Neuronal stem cell (in vitro differentiated cells): ENCODE data around the gene ANKRD31.
"Not testable (repeated sequence)": the region's sequence is repeated elsewhere in the genome, so short reads cannot be mapped to it uniquely, and the experiment has no call there.

Experiments
- DNase-seq: peaks from one replicate; pipeline ENCODE4 v3.0.0-alpha.2; 2013; ENCODE audit warnings: low spot score
- H2AFZ ChIP-seq: one replicate; pipeline ENCODE4 v1.6.1; 2013; ENCODE audit warnings: mild to moderate bottlenecking, low read length, inconsistent platforms
- H2AK5ac ChIP-seq: 2 replicates; pipeline ENCODE4 v1.6.1; 2013; ENCODE audit warnings: low read depth, mild to moderate bottlenecking, inconsistent platforms, low read length, moderate library complexity, mixed read lengths
- H2BK120ac ChIP-seq: 2 replicates; pipeline ENCODE4 v1.6.1; 2013; ENCODE audit warnings: low read depth, mild to moderate bottlenecking, inconsistent platforms, low read length, moderate library complexity, mixed read lengths
- H2BK12ac ChIP-seq: one replicate; pipeline ENCODE4 v1.6.1; 2013; ENCODE audit warnings: low read length, inconsistent platforms
- H2BK15ac ChIP-seq: 2 replicates; pipeline ENCODE4 v1.6.1; 2013; ENCODE audit warnings: mild to moderate bottlenecking, low read length, inconsistent platforms, mixed read lengths
- H2BK5ac ChIP-seq: one replicate; pipeline ENCODE4 v1.6.1; 2013; ENCODE audit warnings: inconsistent platforms, mild to moderate bottlenecking, low read length, moderate library complexity
- H3K14ac ChIP-seq: one replicate; pipeline ENCODE4 v1.6.1; 2013; ENCODE audit warnings: low read length, inconsistent platforms
- H3K18ac ChIP-seq: 2 replicates; pipeline ENCODE4 v1.6.1; 2013; ENCODE audit warnings: low read length, inconsistent platforms
- H3K23ac ChIP-seq: 2 replicates; pipeline ENCODE4 v1.6.1; 2013; ENCODE audit warnings: low read depth, mild to moderate bottlenecking, mixed read lengths, low read length, inconsistent platforms; ENCODE audit not compliant: poor library complexity
- H3K27ac ChIP-seq: replicated peaks from 3 replicates; pipeline ENCODE4 v1.5.1; 2013; ENCODE audit warnings: low read length, inconsistent platforms
- H3K27me3 ChIP-seq, 3 experiments: 2 replicates each; pipeline ENCODE4 v1.6.1; 2013; ENCODE audit warnings: low read length in 3 of 3, mild to moderate bottlenecking in 2 of 3, inconsistent platforms in 1 of 3, low read depth in 1 of 3, mixed read lengths in 1 of 3, moderate library complexity in 1 of 3; ENCODE audit not compliant: control insufficient read depth in 3 of 3, insufficient read depth in 3 of 3
- H3K36me3 ChIP-seq, 2 donors: replicated peaks in 1 of 2; 2 replicates each; pipeline ENCODE4 v1.6.1; 2013; ENCODE audit warnings: low read length in 2 of 2; ENCODE audit not compliant: control insufficient read depth in 2 of 2, insufficient read depth in 2 of 2
- H3K4ac ChIP-seq: 2 replicates; pipeline ENCODE4 v1.6.1; 2013; ENCODE audit warnings: inconsistent platforms, mild to moderate bottlenecking, low read length, moderate library complexity
- H3K4me1 ChIP-seq, 2 donors: 1 replicate in 1 of 2; 2 replicates in 1 of 2; pipeline ENCODE4 v1.6.1; 2013; ENCODE audit warnings: low read length in 2 of 2, low read depth in 1 of 2; ENCODE audit not compliant: control insufficient read depth in 2 of 2, insufficient read depth in 1 of 2
- H3K4me2 ChIP-seq: one replicate; pipeline ENCODE4 v1.6.1; 2013; ENCODE audit warnings: mild to moderate bottlenecking, low read length, inconsistent platforms; ENCODE audit not compliant: insufficient read depth, poor library complexity, severe bottlenecking
- H3K4me3 ChIP-seq, 2 donors: 2 replicates each; pipeline ENCODE4 v1.5.1; 2013; ENCODE audit warnings: low read length in 2 of 2, mild to moderate bottlenecking in 2 of 2, inconsistent platforms in 1 of 2, moderate library complexity in 1 of 2
- H3K79me1 ChIP-seq: one replicate; pipeline ENCODE4 v1.6.1; 2013; ENCODE audit warnings: low read depth, mild to moderate bottlenecking, inconsistent platforms, low read length, moderate library complexity
- H3K9ac ChIP-seq: one replicate; pipeline ENCODE4 v1.6.1; 2013; ENCODE audit warnings: mild to moderate bottlenecking, low read depth, low read length, inconsistent platforms; ENCODE audit not compliant: poor library complexity
- H3K9me3 ChIP-seq, 2 donors: replicated peaks in 1 of 2; 2 replicates each; pipeline versions ENCODE3 to v1.6.1; 2013; ENCODE audit warnings: low read length in 2 of 2, mild to moderate bottlenecking in 2 of 2, inconsistent platforms in 1 of 2, low read depth in 1 of 2, mixed read lengths in 1 of 2, moderate library complexity in 1 of 2; ENCODE audit not compliant: control insufficient read depth in 2 of 2, insufficient read depth in 1 of 2
- H4K8ac ChIP-seq: one replicate; pipeline ENCODE4 v1.6.1; 2013; ENCODE audit warnings: low read depth, mild to moderate bottlenecking, inconsistent platforms, low read length, moderate library complexity
- H4K91ac ChIP-seq: one replicate; pipeline ENCODE4 v1.6.1; 2013; ENCODE audit warnings: low read length, low read depth, mild to moderate bottlenecking, inconsistent platforms; ENCODE audit not compliant: poor library complexity
- WGBS, 2 donors: extraction: QIAGEN DNeasy Blood & Tissue Kit; methylation state at CpG; one replicate each; pipeline ENCODE4 v1.1.7; 2013; ENCODE audit warnings: missing lambda C conversion rate in 2 of 2, mixed read lengths in 1 of 2; ENCODE audit not compliant: insufficient read length in 2 of 2, insufficient replicate concordance in 1 of 2; ENCODE audit errors: extremely low coverage in 2 of 2; 5-methylcytosine and 5-hydroxymethylcytosine counted together

The ANKRD31 gene

DNA sequence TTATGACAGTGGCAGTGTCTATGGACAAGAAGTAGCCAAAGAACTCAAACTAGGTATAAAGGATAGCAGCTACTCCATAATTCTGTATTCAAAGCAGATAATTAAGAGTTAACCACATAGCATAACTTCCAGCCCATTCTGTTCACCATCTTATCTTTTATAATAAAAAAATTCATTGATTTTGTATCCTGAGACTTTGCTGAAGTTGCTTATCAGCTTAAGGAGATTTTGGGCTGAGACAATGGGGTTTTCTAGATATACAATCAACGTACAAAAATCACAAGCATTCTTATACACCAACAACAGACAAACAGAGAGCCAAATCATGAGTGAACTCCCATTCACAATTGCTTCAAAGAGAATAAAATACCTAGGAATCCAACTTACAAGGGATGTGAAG is 122.4 kb downstream of the ANKRD31 start:
- H3K4me1 ChIP-seq, H3K36me3 ChIP-seq, H3K79me1 ChIP-seq, H3K27me3 ChIP-seq, H3K18ac ChIP-seq, H4K8ac ChIP-seq, H2AFZ ChIP-seq, H3K4me2 ChIP-seq, H2BK5ac ChIP-seq, H3K9ac ChIP-seq, DNase-seq, H4K91ac ChIP-seq, H3K9me3 ChIP-seq, H3K27ac ChIP-seq, H3K4me3 ChIP-seq, H2BK120ac ChIP-seq, H3K23ac ChIP-seq, H2BK15ac ChIP-seq, H2AK5ac ChIP-seq, H3K14ac ChIP-seq, H3K4ac ChIP-seq, H2BK12ac ChIP-seq: not testable (repeated sequence)
- no CpG with 5 or more reads among the region's 1 CpG for WGBS, 2 donors

DNA sequence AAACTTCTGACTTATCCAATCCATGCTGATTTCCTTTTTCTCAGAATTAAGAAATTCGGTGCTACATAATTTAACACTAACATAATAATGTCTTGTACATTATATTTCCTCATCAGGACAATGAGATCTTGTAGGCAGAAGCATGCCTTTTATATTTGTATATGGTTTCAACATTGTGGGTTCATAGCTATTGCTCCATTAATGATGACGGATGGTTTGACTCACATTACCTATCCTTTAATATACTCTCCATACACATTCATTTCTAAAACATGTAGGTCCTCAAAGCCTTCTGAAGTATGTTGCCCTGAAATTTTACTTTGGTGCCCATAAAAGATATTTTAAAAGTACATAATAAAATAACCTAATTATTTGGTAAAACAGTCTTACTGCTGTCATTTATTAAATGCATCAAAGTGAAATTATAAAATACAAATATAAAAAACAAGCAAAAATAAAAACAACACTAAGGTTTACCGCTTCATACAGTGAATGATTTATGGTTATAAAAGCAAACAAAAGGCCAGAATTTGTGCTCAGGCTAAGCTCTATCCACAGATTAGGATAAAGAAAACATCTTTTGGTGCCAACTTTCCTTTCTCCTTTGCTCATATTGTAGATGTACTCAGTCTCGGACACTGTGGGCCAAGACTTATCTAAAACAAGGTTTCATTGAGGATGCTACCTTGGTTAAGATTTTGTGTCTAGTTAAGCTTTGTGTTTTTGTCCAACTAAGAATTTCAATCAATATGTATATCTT is 123.1 kb downstream of the ANKRD31 start:
- Histone ChIP-seq H2BK5ac (no peak overlapping the region), H3K23ac (no peak overlapping the region), H3K27ac (no peak overlapping the region), H3K9me3 (no peaks in the 10 kb centered on the region), H2BK15ac (no peak overlapping the region), H2AFZ (no peak overlapping the region), H2BK12ac (no peak overlapping the region), H3K27me3 (no peaks in the 10 kb centered on the region), H3K18ac (no peak overlapping the region), H3K36me3 (no peaks in the 10 kb centered on the region), H2BK120ac (no peak overlapping the region), H3K4me2 (no peak overlapping the region), H3K4me1 (no peaks in the 10 kb centered on the region), H3K9ac (no peak overlapping the region), H4K91ac (no peak overlapping the region), H3K4ac (no peak overlapping the region), H3K4me3 (no peak overlapping the region), H2AK5ac (no peak overlapping the region), H4K8ac (no peak overlapping the region), H3K79me1 (no peaks in the 10 kb centered on the region), H3K14ac (no peak overlapping the region)
- no peak for DNase-seq
- WGBS, 2 donors = no CpG with 5 or more reads among the region's 4 CpGs

DNA sequence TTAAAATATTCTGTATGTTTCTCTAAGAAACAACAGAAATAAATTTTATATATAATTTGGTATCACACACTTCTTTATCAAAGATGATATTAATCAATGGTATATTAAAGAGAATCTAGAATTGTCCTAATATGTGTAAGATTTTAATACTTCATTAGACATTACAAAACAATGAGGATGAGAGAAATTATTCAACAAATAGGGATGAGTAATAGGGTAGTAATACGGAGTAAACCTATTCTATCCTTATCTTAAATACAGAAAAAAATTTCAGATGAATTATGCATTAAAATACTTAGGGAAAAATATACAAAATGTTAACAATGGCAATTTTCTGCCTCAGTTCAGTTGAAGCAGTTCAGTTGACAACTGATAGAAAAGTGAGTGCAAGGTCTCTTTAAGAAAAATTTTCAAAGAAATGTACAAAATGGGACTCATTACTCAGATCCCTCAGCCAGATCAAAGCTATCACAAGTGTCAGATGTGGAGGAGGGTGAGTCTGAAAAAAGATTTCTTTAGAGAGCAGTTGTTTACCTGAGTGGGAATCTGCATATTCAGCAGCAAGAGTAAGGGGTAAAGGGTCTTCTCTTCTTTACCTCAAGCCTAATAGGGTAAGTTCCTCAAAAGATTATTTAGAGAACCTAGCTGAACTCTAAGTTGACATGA is 127.6 kb downstream of the ANKRD31 start:
- H3K36me3 ChIP-seq = no peaks in the 10 kb centered on the region
- no peak overlapping the region for H2AK5ac ChIP-seq
- H3K18ac ChIP-seq = no peak overlapping the region
- no peak overlapping the region for H3K4me3 ChIP-seq
- H3K4me2 ChIP-seq = no peak overlapping the region
- no peak overlapping the region for H2BK12ac ChIP-seq
- no peaks in the 10 kb centered on the region for H3K27me3 ChIP-seq
- H3K4me1 ChIP-seq = no peaks in the 10 kb centered on the region
- no peak overlapping the region for H3K4ac ChIP-seq
- H2BK5ac ChIP-seq = no peak overlapping the region
- no peak overlapping the region for H3K27ac ChIP-seq
- H3K79me1 ChIP-seq = no peaks in the 10 kb centered on the region
- DNase-seq = no peak
- H4K91ac ChIP-seq = no peak overlapping the region
- H2BK120ac ChIP-seq = no peak overlapping the region
- H3K23ac ChIP-seq = no peak overlapping the region
- no peak overlapping the region for H4K8ac ChIP-seq
- H3K14ac ChIP-seq = no peak overlapping the region
- no peak overlapping the region for H2AFZ ChIP-seq
- H3K9me3 ChIP-seq = no peaks in the 10 kb centered on the region
- H3K9ac ChIP-seq = no peak overlapping the region
- WGBS, 2 donors = no CpG with 5 or more reads among the region's 1 CpG
- H2BK15ac ChIP-seq = no peak overlapping the region

DNA sequence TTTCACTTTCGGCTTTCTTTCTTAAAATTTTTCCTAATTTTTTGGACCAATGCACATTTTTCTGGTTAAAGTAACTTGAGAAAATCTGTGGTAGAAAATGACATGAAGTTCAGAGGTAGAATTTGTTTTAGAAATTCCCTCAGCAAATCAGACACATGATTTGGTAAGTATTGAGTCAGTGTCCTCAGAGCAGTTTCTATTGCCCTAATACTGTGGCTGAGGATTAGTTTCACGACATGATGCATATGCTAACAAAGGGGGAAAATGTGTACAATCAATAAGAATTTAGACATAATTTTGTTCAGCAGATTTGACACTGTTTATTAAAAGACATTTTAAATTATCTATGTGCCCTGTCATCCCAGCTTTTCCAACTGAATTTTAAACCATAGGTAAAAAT is 128.2 kb downstream of the ANKRD31 start:
- no peak overlapping the region for H3K27ac ChIP-seq
- H3K4me3 ChIP-seq = no peak overlapping the region
- H3K79me1 ChIP-seq = no peaks in the 10 kb centered on the region
- WGBS, 2 donors = no CpG with 5 or more reads among the region's 2 CpGs
- H3K27me3 ChIP-seq = no peaks in the 10 kb centered on the region
- no peak overlapping the region for H2AK5ac ChIP-seq
- H4K91ac ChIP-seq = no peak overlapping the region
- H2BK15ac ChIP-seq = no peak overlapping the region
- H2BK12ac ChIP-seq = no peak overlapping the region
- no peak overlapping the region for H3K4ac ChIP-seq
- H3K36me3 ChIP-seq = no peaks in the 10 kb centered on the region
- H3K9ac ChIP-seq = no peak overlapping the region
- H2BK5ac ChIP-seq = no peak overlapping the region
- H4K8ac ChIP-seq = no peak overlapping the region
- DNase-seq = no peak
- H3K14ac ChIP-seq = no peak overlapping the region
- no peak overlapping the region for H3K18ac ChIP-seq
- H2BK120ac ChIP-seq = no peak overlapping the region
- no peaks in the 10 kb centered on the region for H3K4me1 ChIP-seq
- no peak overlapping the region for H3K4me2 ChIP-seq
- no peak overlapping the region for H2AFZ ChIP-seq
- no peak overlapping the region for H3K23ac ChIP-seq
- H3K9me3 ChIP-seq = no peaks in the 10 kb centered on the region
